Cardiac fibroblast (primary cell): Measurements from ENCODE around the gene DYNLRB1.

Experiments used
- DNase-seq, 2 donors: peaks; one replicate each; pipeline versions ENCODE4 v3.0.0 to v3.0.0-alpha.2; 2010; ENCODE audit warnings: low read depth in 2 of 2
- H3K4me3 ChIP-seq, 2 donors: replicated peaks in 1 of 2; 1 replicate in 1 of 2; 2 replicates in 1 of 2; pipeline ENCODE4 v1.5.1; 2011; ENCODE audit warnings: low read depth in 2 of 2, low read length in 2 of 2, mild to moderate bottlenecking in 2 of 2, moderate library complexity in 1 of 2
- TF ChIP-seq, protein P1 (sequence below): IDR thresholded peaks from one replicate; pipeline ENCODE4 v1.5.1; 2011; ENCODE audit warnings: low read depth, mild to moderate bottlenecking, low read length, inconsistent platforms

Gene DYNLRB1

GRCh38 chr20:34559311-34560140 lies 43.3 kb downstream of the DYNLRB1 start:
- TF ChIP-seq, protein P1, sequence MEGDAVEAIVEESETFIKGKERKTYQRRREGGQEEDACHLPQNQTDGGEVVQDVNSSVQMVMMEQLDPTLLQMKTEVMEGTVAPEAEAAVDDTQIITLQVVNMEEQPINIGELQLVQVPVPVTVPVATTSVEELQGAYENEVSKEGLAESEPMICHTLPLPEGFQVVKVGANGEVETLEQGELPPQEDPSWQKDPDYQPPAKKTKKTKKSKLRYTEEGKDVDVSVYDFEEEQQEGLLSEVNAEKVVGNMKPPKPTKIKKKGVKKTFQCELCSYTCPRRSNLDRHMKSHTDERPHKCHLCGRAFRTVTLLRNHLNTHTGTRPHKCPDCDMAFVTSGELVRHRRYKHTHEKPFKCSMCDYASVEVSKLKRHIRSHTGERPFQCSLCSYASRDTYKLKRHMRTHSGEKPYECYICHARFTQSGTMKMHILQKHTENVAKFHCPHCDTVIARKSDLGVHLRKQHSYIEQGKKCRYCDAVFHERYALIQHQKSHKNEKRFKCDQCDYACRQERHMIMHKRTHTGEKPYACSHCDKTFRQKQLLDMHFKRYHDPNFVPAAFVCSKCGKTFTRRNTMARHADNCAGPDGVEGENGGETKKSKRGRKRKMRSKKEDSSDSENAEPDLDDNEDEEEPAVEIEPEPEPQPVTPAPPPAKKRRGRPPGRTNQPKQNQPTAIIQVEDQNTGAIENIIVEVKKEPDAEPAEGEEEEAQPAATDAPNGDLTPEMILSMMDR = peak; percentile 4
- peak overlapping the region; percentile 68 to 71 for H3K4me3 ChIP-seq
- peak in 1 of 2 donors; percentile 30 for DNase-seq

DNA sequence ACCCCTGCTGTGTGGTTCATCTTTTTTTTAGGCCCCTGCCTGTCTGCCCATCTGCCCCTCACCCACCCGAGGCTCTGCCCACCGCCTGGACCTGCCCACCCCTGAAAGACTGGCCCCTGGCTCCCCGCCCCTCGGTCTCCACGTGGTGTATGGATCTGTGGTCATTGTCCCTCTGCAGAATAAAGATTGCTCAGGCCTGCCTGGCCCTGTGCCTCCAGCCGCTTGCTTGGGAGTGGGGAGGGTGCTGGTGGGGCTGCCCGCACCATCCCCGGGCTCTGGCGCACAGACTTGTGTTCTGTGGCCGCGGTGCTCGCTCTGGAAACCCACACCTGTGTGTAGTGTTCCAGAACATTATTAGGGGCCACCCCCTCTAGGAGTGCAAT lies 43.9 kb downstream of the DYNLRB1 start:
- no peak for DNase-seq
- H3K4me3 ChIP-seq = no peak overlapping the region
- TF ChIP-seq, protein P1 = no peak

GRCh38 chr20:34560614-34561013 lies 44.4 kb downstream of the DYNLRB1 start:
- DNase-seq = no peak
- TF ChIP-seq, protein P1 = no peak
- no peak overlapping the region for H3K4me3 ChIP-seq

GRCh38 chr20:34561661-34562060 lies 45.4 kb downstream of the DYNLRB1 start:
- TF ChIP-seq, protein P1 = no peak
- no peak overlapping the region for H3K4me3 ChIP-seq
- DNase-seq = no peak

GRCh38 chr20:34562641-34563040 lies 46.4 kb downstream of the DYNLRB1 start:
- TF ChIP-seq, protein P1 = peak; percentile 52
- peak; percentile 32 to 34 for DNase-seq
- H3K4me3 ChIP-seq = no peak overlapping the region

GRCh38 chr20:34564833-34565232 lies 48.6 kb downstream of the DYNLRB1 start:
- TF ChIP-seq, protein P1 = no peak
- H3K4me3 ChIP-seq = no peak overlapping the region
- no peak for DNase-seq
